H9 (cell line): ENCODE results near the gene EPS8L1. TPM values are rescaled to one million over a fixed set of nuclear protein-coding genes. Genes with fewer than 3 reads are reported as not detected.
A peak's percentile ranks its signal among the peaks of the same experiment; 100 is the strongest.

ENCODE experiments used
- DNase-seq: peaks from one replicate; pipeline ENCODE4 v3.0.0-alpha.2; 2017
- H2AFZ ChIP-seq: one replicate; pipeline ENCODE4 v1.6.1; 2013; ENCODE audit warnings: mild to moderate bottlenecking, low read length, control low read depth, moderate library complexity
- H2AK5ac ChIP-seq: 2 replicates; pipeline ENCODE4 v1.6.1; 2013; ENCODE audit warnings: low read length, control low read depth, mixed read lengths; ENCODE audit not compliant: insufficient read length
- H2BK120ac ChIP-seq: one replicate; pipeline ENCODE4 v1.6.1; 2013; ENCODE audit warnings: low read depth, mild to moderate bottlenecking, low read length, control low read depth, inconsistent platforms; ENCODE audit not compliant: poor library complexity, severe bottlenecking
- H2BK12ac ChIP-seq: 2 replicates; pipeline ENCODE4 v1.6.1; 2013; ENCODE audit warnings: low read length, control low read depth, mixed read lengths, low read depth; ENCODE audit not compliant: insufficient read length
- H2BK15ac ChIP-seq: 2 replicates; pipeline ENCODE4 v1.6.1; 2013; ENCODE audit warnings: low read depth, low read length, control low read depth
- H2BK20ac ChIP-seq: one replicate; pipeline ENCODE4 v1.6.1; 2013; ENCODE audit warnings: low read depth, mild to moderate bottlenecking, low read length, control low read depth, inconsistent platforms; ENCODE audit not compliant: poor library complexity, severe bottlenecking
- H2BK5ac ChIP-seq: 2 replicates; pipeline ENCODE4 v1.6.1; 2013; ENCODE audit warnings: low read length, control low read depth, mixed read lengths; ENCODE audit not compliant: insufficient read length
- H3K14ac ChIP-seq: 2 replicates; pipeline ENCODE4 v1.6.1; 2013; ENCODE audit warnings: low read length, control low read depth; ENCODE audit not compliant: insufficient read depth
- H3K18ac ChIP-seq: 2 replicates; pipeline ENCODE4 v1.6.1; 2013; ENCODE audit warnings: low read depth, mild to moderate bottlenecking, mixed read lengths, low read length, control low read depth; ENCODE audit not compliant: insufficient read length
- H3K23ac ChIP-seq: 2 replicates; pipeline ENCODE4 v1.6.1; 2013; ENCODE audit warnings: low read length, control low read depth, mixed read lengths, low read depth; ENCODE audit not compliant: insufficient read length
- H3K23me2 ChIP-seq: 2 replicates; pipeline ENCODE4 v1.6.1; 2013; ENCODE audit warnings: low read depth, mild to moderate bottlenecking, mixed read lengths, low read length, control low read depth; ENCODE audit not compliant: insufficient read length, poor library complexity, severe bottlenecking
- H3K27ac ChIP-seq: 2 replicates; pipeline ENCODE4 v1.5.1; 2013; ENCODE audit warnings: low read length, control low read depth, mixed read lengths, low read depth; ENCODE audit not compliant: insufficient read length
- H3K27me3 ChIP-seq: 2 replicates; pipeline ENCODE4 v1.6.1; 2013; ENCODE audit warnings: low read length, control low read depth, inconsistent platforms; ENCODE audit not compliant: insufficient read depth
- H3K4ac ChIP-seq: 2 replicates; pipeline ENCODE4 v1.6.1; 2013; ENCODE audit warnings: low read depth, mild to moderate bottlenecking, control low read depth, inconsistent platforms, low read length, moderate library complexity
- H3K4me1 ChIP-seq: 2 replicates; pipeline ENCODE4 v1.6.1; 2013; ENCODE audit warnings: low read length, control low read depth, inconsistent platforms; ENCODE audit not compliant: insufficient read depth
- H3K4me2 ChIP-seq: 2 replicates; pipeline ENCODE4 v1.6.1; 2013; ENCODE audit warnings: low read length, control low read depth, mixed read lengths; ENCODE audit not compliant: insufficient read length, insufficient read depth
- H3K56ac ChIP-seq: 2 replicates; pipeline ENCODE4 v1.6.1; 2013; ENCODE audit warnings: low read depth, mild to moderate bottlenecking, mixed read lengths, low read length, control low read depth; ENCODE audit not compliant: insufficient read length
- H3K79me1 ChIP-seq: 2 replicates; pipeline ENCODE4 v1.6.1; 2013; ENCODE audit warnings: low read depth, mild to moderate bottlenecking, moderate library complexity, low read length, control low read depth, inconsistent platforms; ENCODE audit not compliant: insufficient read depth, poor library complexity, severe bottlenecking
- H3K79me2 ChIP-seq: 2 replicates; pipeline ENCODE4 v1.6.1; 2013; ENCODE audit warnings: low read length, control low read depth, inconsistent platforms; ENCODE audit not compliant: insufficient read depth
- H3K9ac ChIP-seq: 2 replicates; pipeline ENCODE4 v1.6.1; 2013; ENCODE audit warnings: low read length, control low read depth, mixed read lengths; ENCODE audit not compliant: insufficient read length; ENCODE audit errors: extremely low read depth
- H3K9me3 ChIP-seq: one replicate; pipeline ENCODE4 v1.6.1; 2013; ENCODE audit warnings: low read depth, low read length, inconsistent platforms; ENCODE audit not compliant: control insufficient read depth
- H3T11ph ChIP-seq: one replicate; pipeline ENCODE4 v1.6.1; 2013; ENCODE audit warnings: mild to moderate bottlenecking, low read length, control low read depth, inconsistent platforms
- H4K20me1 ChIP-seq: one replicate; pipeline ENCODE4 v1.6.1; 2013; ENCODE audit not compliant: control insufficient read depth, insufficient read length, insufficient read depth
- H4K5ac ChIP-seq: 2 replicates; pipeline ENCODE4 v1.6.1; 2013; ENCODE audit warnings: low read depth, mild to moderate bottlenecking, mixed read lengths, low read length, control low read depth; ENCODE audit not compliant: insufficient read length
- H4K8ac ChIP-seq: replicated peaks from 2 replicates; pipeline ENCODE4 v1.6.1; 2013; ENCODE audit warnings: low read length, control low read depth, mixed read lengths, low read depth; ENCODE audit not compliant: insufficient read length
- H4K91ac ChIP-seq: 2 replicates; pipeline ENCODE4 v1.6.1; 2013; ENCODE audit warnings: low read depth, mild to moderate bottlenecking, moderate library complexity, mixed read lengths, low read length, control low read depth; ENCODE audit not compliant: insufficient read length
- H3K27ac Mint-ChIP-seq, 3 experiments: 2 replicates in 2 of 3; 3 replicates in 1 of 3; pipeline ENCODE4 v1.8.0; 2020 to 2021; ENCODE audit warnings: mixed read lengths in 3 of 3, mild to moderate bottlenecking in 1 of 3, moderate library complexity in 1 of 3
- H3K27me3 Mint-ChIP-seq: 2 replicates; pipeline ENCODE4 v1.8.0; 2021; ENCODE audit warnings: low read depth, mild to moderate bottlenecking, moderate library complexity, mixed read lengths
- H3K36me3 Mint-ChIP-seq, 3 experiments: 2 replicates in 2 of 3; 3 replicates in 1 of 3; pipeline ENCODE4 v1.8.0; 2020 to 2021; ENCODE audit warnings: low read depth in 3 of 3, mixed read lengths in 3 of 3; ENCODE audit not compliant: insufficient read depth in 1 of 3
- H3K4me1 Mint-ChIP-seq, 2 experiments: 2 replicates each; pipeline ENCODE4 v1.8.0; 2020; ENCODE audit warnings: mixed read lengths in 2 of 2
- H3K4me3 Mint-ChIP-seq, 2 experiments: 2 replicates in 1 of 2; 3 replicates in 1 of 2; pipeline ENCODE4 v1.8.0; 2020 to 2021; ENCODE audit warnings: mild to moderate bottlenecking in 2 of 2, mixed read lengths in 2 of 2, moderate library complexity in 1 of 2
- H3K9me3 Mint-ChIP-seq, 2 experiments: 2 replicates in 1 of 2; 3 replicates in 1 of 2; pipeline ENCODE4 v1.8.0; 2020; ENCODE audit warnings: mild to moderate bottlenecking in 2 of 2, mixed read lengths in 2 of 2, moderate library complexity in 1 of 2
- CTCF ChIP-seq: fragments of 200-600 bp; sonication (generic); conservative IDR thresholded peaks from 3 replicates; pipeline ENCODE4 v1.8.0; 2021; ENCODE audit warnings: antibody characterized with exemption, mild to moderate bottlenecking
- WGBS: extraction: QIAGEN DNeasy Blood & Tissue Kit; methylation state at CpG from one replicate; pipeline ENCODE4 v1.1.7; 2013; ENCODE audit warnings: missing lambda C conversion rate, low lambda C conversion rate, mixed read lengths; ENCODE audit not compliant: insufficient read length; ENCODE audit errors: extremely low coverage; 5-methylcytosine and 5-hydroxymethylcytosine counted together
- total RNA-seq: library from RNA; stranded (reverse); gene quantifications from 2 replicates; pipeline ENCODE4 v1.2.1, GENCODE V29; 2021

EPS8L1 gene
- total RNA-seq, 1 experiment from 2014 or later = 24.0 TPM

GRCh38 chr19:55118401-55118991 is 42.8 kb downstream of the EPS8L1 start:
- Histone ChIP-seq H4K8ac (no peak overlapping the region), H2AK5ac (no peak overlapping the region), H3K23me2 (peaks cover 15% of the 10 kb centered on the region), H3T11ph (no peak overlapping the region), H4K91ac (no peak overlapping the region), H3K9ac (peak overlapping the region; percentile 25), H3K79me1 (peaks cover 5% of the 10 kb centered on the region), H3K27ac (no peak overlapping the region), H2BK12ac (no peak overlapping the region), H4K20me1 (peaks cover 3% of the 10 kb centered on the region), H3K4me2 (peak overlapping the region; percentile 35), H4K5ac (no peak overlapping the region), H2BK15ac (no peak overlapping the region), H2BK5ac (no peak overlapping the region), H3K4me1 (no peaks in the 10 kb centered on the region), H3K14ac (no peak overlapping the region), H3K56ac (no peak overlapping the region), H3K4ac (no peak overlapping the region), H3K27me3 (no peaks in the 10 kb centered on the region), H2BK20ac (no peak overlapping the region), H3K23ac (no peak overlapping the region), H3K79me2 (peaks cover 7% of the 10 kb centered on the region; the same call in 1 of the 2 replicates), H2BK120ac (no peak overlapping the region), H3K9me3 (no peaks in the 10 kb centered on the region), H2AFZ (peak overlapping the region; percentile 41), H3K18ac (no peak overlapping the region)
- Mint-ChIP-seq H3K27me3 (peaks cover 10% of the 10 kb centered on the region), H3K4me1 (peaks cover 21 to 28% of the 10 kb centered on the region in 2 experiments), H3K9me3 (no peaks in the 10 kb centered on the region), H3K27ac (peak overlapping the region; percentile 97 to 99 (median 98)), H3K4me3 (peak overlapping the region; percentile 91 to 97), H3K36me3 (no peaks in the 10 kb centered on the region)
- no peak for TF ChIP-seq CTCF
- DNase-seq = peak; percentile 94
- no CpG with 5 or more reads among the region's 22 CpGs for WGBS
